Natural killer cell (primary cell): ENCODE results near the gene FRMD4A. TPM values are rescaled to one million over a fixed set of nuclear protein-coding genes. Genes with fewer than 3 reads are reported as not detected.
"Not testable (repeated sequence)": the region's sequence is repeated elsewhere in the genome, so short reads cannot be mapped to it uniquely, and the experiment has no call there.

Source experiments
- ATAC-seq, 3 donors: fragments of 150-1000 bp in 2 of 3; fragments of 200-7000 bp in 1 of 3; cut with Tn5 transposase; 1 replicate in 1 of 3; 2 replicates in 2 of 3; pipeline ENCODE4 v1.10.0; 2021; ENCODE audit warnings: mild to moderate bottlenecking in 2 of 3, moderate library complexity in 2 of 3
- DNase-seq, 2 donors: peaks; one replicate each; pipeline versions ENCODE4 v3.0.0 to v3.0.0-alpha.2; 2013 to 2021; ENCODE audit warnings: mixed read lengths in 1 of 2
- H3K27ac ChIP-seq: one replicate; pipeline ENCODE4 v1.5.1; 2013; ENCODE audit warnings: mild to moderate bottlenecking, low read length
- H3K27me3 ChIP-seq: one replicate; pipeline ENCODE4 v1.6.1; 2013; ENCODE audit warnings: low read length; ENCODE audit not compliant: control insufficient read depth, insufficient read depth
- H3K36me3 ChIP-seq: one replicate; pipeline ENCODE4 v1.6.1; 2013; ENCODE audit warnings: low read length; ENCODE audit not compliant: control insufficient read depth, insufficient read depth
- H3K4me1 ChIP-seq: one replicate; pipeline ENCODE4 v1.6.1; 2013; ENCODE audit warnings: low read length; ENCODE audit not compliant: control insufficient read depth, insufficient read depth
- H3K4me3 ChIP-seq: one replicate; pipeline ENCODE4 v1.5.1; 2013; ENCODE audit warnings: low read length
- H3K9me3 ChIP-seq: one replicate; pipeline ENCODE4 v1.6.1; 2013; ENCODE audit warnings: low read length; ENCODE audit not compliant: control insufficient read depth, insufficient read depth
- H3K27ac Mint-ChIP-seq, 2 donors: one replicate each; pipeline ENCODE4 v1.8.0; 2022; ENCODE audit warnings: mild to moderate bottlenecking in 2 of 2, mixed read lengths in 2 of 2, moderate library complexity in 1 of 2
- H3K27me3 Mint-ChIP-seq, 2 donors: one replicate each; pipeline ENCODE4 v1.8.0; 2022; ENCODE audit warnings: low read depth in 2 of 2, mixed read lengths in 2 of 2
- H3K36me3 Mint-ChIP-seq: one replicate; pipeline ENCODE4 v1.8.0; 2022; ENCODE audit warnings: mixed read lengths
- H3K4me1 Mint-ChIP-seq, 2 donors: one replicate each; pipeline ENCODE4 v1.8.0; 2022; ENCODE audit warnings: mixed read lengths in 2 of 2
- H3K4me3 Mint-ChIP-seq: one replicate; pipeline ENCODE4 v1.8.0; 2022; ENCODE audit warnings: mild to moderate bottlenecking, moderate library complexity, mixed read lengths
- H3K9me3 Mint-ChIP-seq, 2 donors: one replicate each; pipeline ENCODE4 v1.8.0; 2022; ENCODE audit warnings: mixed read lengths in 2 of 2
- CTCF ChIP-seq: fragments of 200-600 bp; IDR thresholded peaks from one replicate; pipeline ENCODE4 v1.8.0; 2022; ENCODE audit warnings: antibody characterized with exemption
- WGBS: methylation state at CpG from one replicate; pipeline ENCODE4 v1.1.7; 2013; ENCODE audit warnings: missing lambda C conversion rate; ENCODE audit not compliant: insufficient coverage; 5-methylcytosine and 5-hydroxymethylcytosine counted together
- intact Hi-C: fragments of 100-400 bp; cut with micrococcal nuclease; formaldehyde crosslinking; loops from one replicate; pipeline ENCODE4 v1.14.2; 2022
- total RNA-seq, 4 donors: library from RNA; stranded (reverse); fragments of 120-200 nt in 1 of 4; gene quantifications; one replicate each; pipeline versions ENCODE4 v1.2.3 to v1.2.4, GENCODE V29; 2013 to 2022

Gene FRMD4A
- total RNA-seq, 3 donors from 2014 or later (not counting 1 experiment from before 2014, with no cell fraction given): 0.36 to 0.38 TPM; not detected in 1

GRCh38 chr10:14241196-14241595 lies 89.5 kb downstream of the FRMD4A start:
- no peaks in the 10 kb centered on the region for H3K9me3 Mint-ChIP-seq
- H3K9me3 ChIP-seq: no peaks in the 10 kb centered on the region
- H3K36me3 Mint-ChIP-seq: no peaks in the 10 kb centered on the region
- no peak overlapping the region for H3K27ac Mint-ChIP-seq
- H3K4me3 Mint-ChIP-seq: no peak overlapping the region
- ATAC-seq: no peak
- H3K27me3 Mint-ChIP-seq: peaks cover 10 to 40% of the 10 kb centered on the region in 2 donors
- H3K36me3 ChIP-seq: no peaks in the 10 kb centered on the region
- no peak overlapping the region for H3K4me3 ChIP-seq
- TF ChIP-seq CTCF: no peak
- H3K4me1 Mint-ChIP-seq: no peaks in the 10 kb centered on the region
- intact Hi-C loops: no loop called here
- no peaks in the 10 kb centered on the region for H3K27me3 ChIP-seq
- no peak for DNase-seq
- no peaks in the 10 kb centered on the region for H3K4me1 ChIP-seq
- WGBS: no CpG with 5 or more reads among the region's 1 CpG
- no peak overlapping the region for H3K27ac ChIP-seq

GRCh38 chr10:14240253-14241189 lies 90.2 kb downstream of the FRMD4A start:
- Histone ChIP-seq H3K4me3 (no peak overlapping the region), H3K4me1 (no peaks in the 10 kb centered on the region), H3K27ac (no peak overlapping the region), H3K9me3 (no peaks in the 10 kb centered on the region), H3K36me3 (no peaks in the 10 kb centered on the region), H3K27me3 (no peaks in the 10 kb centered on the region)
- H3K27ac Mint-ChIP-seq: no peak overlapping the region
- no peak overlapping the region for H3K4me3 Mint-ChIP-seq
- no peak for ATAC-seq
- WGBS: 49% methylated on average over 11 of the region's 13 CpGs
- peaks cover 10 to 40% of the 10 kb centered on the region in 2 donors for H3K27me3 Mint-ChIP-seq
- intact Hi-C loops: no loop called here
- DNase-seq: peak in 1 of 2 donors; percentile 11
- no peaks in the 10 kb centered on the region for H3K4me1 Mint-ChIP-seq
- no peaks in the 10 kb centered on the region for H3K36me3 Mint-ChIP-seq
- no peaks in the 10 kb centered on the region for H3K9me3 Mint-ChIP-seq
- TF ChIP-seq CTCF: no peak

- H3K27ac ChIP-seq, H3K36me3 Mint-ChIP-seq, ATAC-seq, H3K4me3 Mint-ChIP-seq, H3K36me3 ChIP-seq, H3K27me3 ChIP-seq, H3K4me3 ChIP-seq, H3K4me1 Mint-ChIP-seq, H3K9me3 ChIP-seq, H3K27ac Mint-ChIP-seq, H3K4me1 ChIP-seq, H3K9me3 Mint-ChIP-seq, intact Hi-C loops, DNase-seq: not testable (repeated sequence)
- no CpG with 5 or more reads among the region's 3 CpGs for WGBS
- H3K27me3 Mint-ChIP-seq: peaks cover 14 to 36% of the 10 kb centered on the region in 2 donors
Measured at GRCh38 chr10:14238659-14239058, 92.1 kb downstream of the FRMD4A start.

- DNase-seq (no peak), ATAC-seq (no peak)
- Histone ChIP-seq H3K27ac (no peak overlapping the region), H3K36me3 (no peaks in the 10 kb centered on the region), H3K9me3 (no peaks in the 10 kb centered on the region), H3K4me3 (no peak overlapping the region), H3K27me3 (no peaks in the 10 kb centered on the region), H3K4me1 (no peaks in the 10 kb centered on the region)
- no peaks in the 10 kb centered on the region for H3K9me3 Mint-ChIP-seq
- no peak overlapping the region for H3K4me3 Mint-ChIP-seq
- H3K27me3 Mint-ChIP-seq: peaks cover 13 to 35% of the 10 kb centered on the region in 2 donors
- no peaks in the 10 kb centered on the region for H3K36me3 Mint-ChIP-seq
- intact Hi-C loops: no loop called here
- H3K4me1 Mint-ChIP-seq: no peaks in the 10 kb centered on the region
- WGBS: 84% methylated on average over 6 of the region's 6 CpGs
- H3K27ac Mint-ChIP-seq: no peak overlapping the region
- no peak for TF ChIP-seq CTCF
Measured at GRCh38 chr10:14236341-14236740, 94.4 kb downstream of the FRMD4A start.
